Gastroesophageal sphincter (tissue), 3 donors: ENCODE results near the gene ZSCAN26.

Experiments
- EP300 ChIP-seq: sonication (generic); formaldehyde crosslinking; IDR thresholded peaks from one replicate; pipeline ENCODE4 v1.6.1; 2017; ENCODE audit warnings: antibody characterized with exemption, mild to moderate bottlenecking
- POLR2A ChIP-seq, 2 donors: fragments of 450-650 bp; IDR thresholded peaks; one replicate each; pipeline ENCODE4 v1.6.1; 2017; ENCODE audit warnings: antibody characterized with exemption in 2 of 2, mild to moderate bottlenecking in 2 of 2, moderate library complexity in 1 of 2
- POLR2AphosphoS5 ChIP-seq: sonication (generic); formaldehyde crosslinking; IDR thresholded peaks from one replicate; pipeline ENCODE4 v1.6.1; 2017; ENCODE audit warnings: antibody characterized with exemption
- TF ChIP-seq, protein P1 (sequence below), 4 experiments: fragments of 200-600 bp in 2 of 4; fragments of 450-650 bp in 2 of 4; sonication (generic) in 1 of 4; IDR thresholded peaks; one replicate each; pipeline ENCODE4 v1.5.1; 2017 to 2019; ENCODE audit warnings: antibody characterized with exemption in 4 of 4, mild to moderate bottlenecking in 2 of 4, moderate library complexity in 2 of 4

DNA sequence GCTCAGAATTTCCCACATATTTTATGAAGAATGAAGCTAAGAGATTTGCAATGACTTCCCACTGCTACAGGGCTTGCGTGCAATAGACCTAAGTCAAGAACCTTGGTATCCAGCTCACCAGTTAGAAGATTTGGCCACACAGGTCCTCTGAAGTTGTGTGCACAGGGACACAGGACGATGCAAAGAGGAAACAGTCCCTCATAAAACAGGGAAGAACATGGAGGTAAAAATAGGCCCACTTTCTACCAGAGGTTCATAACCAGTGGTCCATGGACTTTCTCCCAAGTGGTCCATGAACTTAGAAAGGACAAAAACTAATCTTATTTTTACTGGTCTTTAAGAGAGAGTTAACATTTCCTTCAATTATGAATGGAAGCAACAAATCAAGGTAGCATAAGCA lies 16.2 kb upstream of the ZSCAN26 start:
- TF ChIP-seq POLR2AphosphoS5 = no peak
- TF ChIP-seq, protein P1, sequence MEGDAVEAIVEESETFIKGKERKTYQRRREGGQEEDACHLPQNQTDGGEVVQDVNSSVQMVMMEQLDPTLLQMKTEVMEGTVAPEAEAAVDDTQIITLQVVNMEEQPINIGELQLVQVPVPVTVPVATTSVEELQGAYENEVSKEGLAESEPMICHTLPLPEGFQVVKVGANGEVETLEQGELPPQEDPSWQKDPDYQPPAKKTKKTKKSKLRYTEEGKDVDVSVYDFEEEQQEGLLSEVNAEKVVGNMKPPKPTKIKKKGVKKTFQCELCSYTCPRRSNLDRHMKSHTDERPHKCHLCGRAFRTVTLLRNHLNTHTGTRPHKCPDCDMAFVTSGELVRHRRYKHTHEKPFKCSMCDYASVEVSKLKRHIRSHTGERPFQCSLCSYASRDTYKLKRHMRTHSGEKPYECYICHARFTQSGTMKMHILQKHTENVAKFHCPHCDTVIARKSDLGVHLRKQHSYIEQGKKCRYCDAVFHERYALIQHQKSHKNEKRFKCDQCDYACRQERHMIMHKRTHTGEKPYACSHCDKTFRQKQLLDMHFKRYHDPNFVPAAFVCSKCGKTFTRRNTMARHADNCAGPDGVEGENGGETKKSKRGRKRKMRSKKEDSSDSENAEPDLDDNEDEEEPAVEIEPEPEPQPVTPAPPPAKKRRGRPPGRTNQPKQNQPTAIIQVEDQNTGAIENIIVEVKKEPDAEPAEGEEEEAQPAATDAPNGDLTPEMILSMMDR (IDR thresholded peaks at IDR 0.05) = no peak
- TF ChIP-seq EP300 = no peak
- no peak for TF ChIP-seq POLR2A (IDR thresholded peaks at IDR 0.05)
